Breast epithelium (tissue), 3 donors: Measurements from ENCODE around the gene NPBWR2.

Experiments
- POLR2A ChIP-seq: fragments of 450-650 bp; IDR thresholded peaks from one replicate; pipeline ENCODE4 v1.6.1; 2016; ENCODE audit warnings: antibody characterized with exemption, mild to moderate bottlenecking, moderate library complexity
- POLR2AphosphoS5 ChIP-seq, 3 donors: sonication (generic); formaldehyde crosslinking; IDR thresholded peaks; one replicate each; pipeline ENCODE4 v1.6.1; 2017; ENCODE audit warnings: antibody characterized with exemption in 3 of 3
- TF ChIP-seq, protein P1 (sequence below), 3 donors: fragments of 450-650 bp; IDR thresholded peaks; one replicate each; pipeline ENCODE4 v1.5.1; 2016 to 2017; ENCODE audit warnings: antibody characterized with exemption in 3 of 3, mild to moderate bottlenecking in 3 of 3, moderate library complexity in 3 of 3

DNA sequence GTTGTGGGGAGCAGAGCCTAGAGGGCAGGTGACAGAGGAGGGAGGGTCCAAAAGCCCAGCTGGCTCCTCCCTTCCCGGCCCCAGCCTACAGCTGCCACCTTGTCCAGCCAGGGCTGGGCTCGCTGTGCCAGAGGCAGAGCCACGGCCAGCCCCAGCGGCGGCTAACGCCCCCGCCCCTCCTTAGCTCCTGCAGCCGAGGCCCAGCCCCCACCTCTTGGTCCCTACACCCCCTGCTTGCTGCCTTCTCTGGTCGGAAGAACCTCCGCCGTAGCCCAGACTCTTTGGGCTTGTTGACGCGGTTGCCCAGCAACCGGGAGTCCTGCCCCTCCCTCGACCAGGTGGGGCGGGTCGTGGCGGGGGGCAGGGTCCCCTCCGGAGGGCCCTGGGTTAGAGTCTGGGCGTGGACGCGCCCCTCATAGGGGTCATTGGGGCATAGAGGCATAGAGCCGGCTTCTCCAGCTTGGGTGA, 22.6 kb downstream of the NPBWR2 start:
- TF ChIP-seq, protein P1, sequence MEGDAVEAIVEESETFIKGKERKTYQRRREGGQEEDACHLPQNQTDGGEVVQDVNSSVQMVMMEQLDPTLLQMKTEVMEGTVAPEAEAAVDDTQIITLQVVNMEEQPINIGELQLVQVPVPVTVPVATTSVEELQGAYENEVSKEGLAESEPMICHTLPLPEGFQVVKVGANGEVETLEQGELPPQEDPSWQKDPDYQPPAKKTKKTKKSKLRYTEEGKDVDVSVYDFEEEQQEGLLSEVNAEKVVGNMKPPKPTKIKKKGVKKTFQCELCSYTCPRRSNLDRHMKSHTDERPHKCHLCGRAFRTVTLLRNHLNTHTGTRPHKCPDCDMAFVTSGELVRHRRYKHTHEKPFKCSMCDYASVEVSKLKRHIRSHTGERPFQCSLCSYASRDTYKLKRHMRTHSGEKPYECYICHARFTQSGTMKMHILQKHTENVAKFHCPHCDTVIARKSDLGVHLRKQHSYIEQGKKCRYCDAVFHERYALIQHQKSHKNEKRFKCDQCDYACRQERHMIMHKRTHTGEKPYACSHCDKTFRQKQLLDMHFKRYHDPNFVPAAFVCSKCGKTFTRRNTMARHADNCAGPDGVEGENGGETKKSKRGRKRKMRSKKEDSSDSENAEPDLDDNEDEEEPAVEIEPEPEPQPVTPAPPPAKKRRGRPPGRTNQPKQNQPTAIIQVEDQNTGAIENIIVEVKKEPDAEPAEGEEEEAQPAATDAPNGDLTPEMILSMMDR (IDR thresholded peaks at IDR 0.05), result no peak
- TF ChIP-seq POLR2AphosphoS5 (IDR thresholded peaks at IDR 0.05), result no peak
- TF ChIP-seq POLR2A, result no peak
